ENCODE results near the gene ODC1.

Gene ODC1

GRCh38 chr2:10480359-10480949 lies 32.3 kb upstream of the ODC1 start:
- DNase-seq (ENCODE audit: insufficient read length, low spot score) = no peak
- no peak for FAIRE-seq

DNA sequence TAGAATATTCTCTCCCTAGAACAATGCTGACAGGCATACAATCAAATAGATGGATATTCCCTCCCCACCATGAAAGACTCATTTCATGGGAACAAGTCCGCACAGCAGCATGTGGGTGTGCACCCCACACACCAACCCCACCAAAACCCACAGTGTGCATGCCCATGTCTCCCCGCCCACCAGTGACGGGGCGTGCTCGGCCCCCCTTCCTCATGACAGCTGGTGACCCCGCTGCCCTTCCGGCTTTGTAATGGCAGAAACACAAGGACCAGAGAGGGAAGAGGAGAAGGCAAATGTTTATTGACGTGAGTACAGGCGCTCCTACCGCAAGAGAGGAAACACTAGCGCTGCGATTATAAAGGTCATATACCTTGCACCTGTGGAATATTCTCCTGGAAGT lies 30.8 kb upstream of the ODC1 start:
- FAIRE-seq (no peak), DNase-seq (ENCODE audit: insufficient read length, low spot score) (no peak)

DNA sequence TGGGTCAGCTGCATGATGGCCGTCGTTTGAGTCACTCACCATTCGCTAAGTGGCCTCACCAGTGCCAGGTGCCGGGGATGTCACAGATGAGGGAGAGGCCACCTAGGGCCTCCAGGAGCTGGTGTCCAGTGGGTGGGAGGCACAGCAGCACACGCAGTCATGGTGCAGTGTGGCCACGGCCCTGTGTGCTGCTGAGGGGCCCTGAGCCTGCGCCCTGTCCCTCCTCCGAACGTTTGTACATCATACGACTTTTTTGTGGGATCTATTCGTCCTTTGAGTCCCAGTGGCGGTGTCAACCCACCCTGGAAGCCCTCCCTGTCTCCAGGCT lies 30.1 kb upstream of the ODC1 start:
- no peak for FAIRE-seq
- no peak for DNase-seq (ENCODE audit: insufficient read length, low spot score)

DNA sequence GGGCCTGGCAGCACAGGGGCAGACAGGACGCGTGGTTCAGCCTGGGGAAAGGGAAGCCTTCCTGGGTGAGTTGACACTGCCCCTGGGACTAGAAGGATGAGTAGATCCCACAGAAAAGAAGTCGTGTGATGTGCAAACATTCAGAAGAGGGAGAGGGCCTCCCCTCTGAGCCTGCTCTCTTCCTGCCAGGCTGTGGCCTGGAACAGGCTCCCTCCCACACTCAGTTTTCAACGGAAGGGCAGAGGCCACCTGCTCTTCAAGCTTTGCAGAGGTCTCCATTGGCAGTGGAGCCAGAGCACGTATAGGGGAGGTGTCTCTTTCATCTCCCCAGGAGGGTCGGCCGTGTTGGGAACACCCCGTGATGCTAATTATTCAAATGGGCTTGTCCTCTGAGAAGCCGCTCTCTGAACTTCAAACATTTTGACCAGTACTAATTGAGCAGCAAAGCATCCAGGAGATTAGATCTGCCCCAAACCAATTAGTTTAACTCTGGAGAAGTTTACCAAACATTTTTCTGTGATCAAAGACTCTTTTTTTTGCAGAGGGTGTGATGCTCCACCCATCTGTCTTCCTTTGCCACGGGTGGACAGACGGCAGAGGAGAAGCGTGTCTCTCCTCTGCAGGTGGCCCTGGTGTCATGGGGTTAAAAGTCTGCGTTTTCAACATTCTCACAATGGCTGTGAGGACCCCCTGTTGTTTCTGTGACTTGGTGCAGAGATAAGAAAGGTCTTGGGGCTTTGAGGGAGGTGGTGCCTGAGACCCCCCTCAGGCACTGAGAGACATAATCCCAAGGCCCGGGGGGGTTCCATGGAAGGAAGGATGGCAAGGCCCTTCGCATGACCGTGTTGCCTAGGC lies 29.5 kb upstream of the ODC1 start:
- FAIRE-seq = no peak
- no peak for DNase-seq (ENCODE audit: insufficient read length, low spot score)

GRCh38 chr2:10476723-10477442 lies 28.8 kb upstream of the ODC1 start:
- FAIRE-seq (no peak), DNase-seq (ENCODE audit: insufficient read length, low spot score) (no peak)

GRCh38 chr2:10475811-10476660 lies 27.9 kb upstream of the ODC1 start:
- no peak for FAIRE-seq
- DNase-seq (ENCODE audit: insufficient read length, low spot score) = no peak

DNA sequence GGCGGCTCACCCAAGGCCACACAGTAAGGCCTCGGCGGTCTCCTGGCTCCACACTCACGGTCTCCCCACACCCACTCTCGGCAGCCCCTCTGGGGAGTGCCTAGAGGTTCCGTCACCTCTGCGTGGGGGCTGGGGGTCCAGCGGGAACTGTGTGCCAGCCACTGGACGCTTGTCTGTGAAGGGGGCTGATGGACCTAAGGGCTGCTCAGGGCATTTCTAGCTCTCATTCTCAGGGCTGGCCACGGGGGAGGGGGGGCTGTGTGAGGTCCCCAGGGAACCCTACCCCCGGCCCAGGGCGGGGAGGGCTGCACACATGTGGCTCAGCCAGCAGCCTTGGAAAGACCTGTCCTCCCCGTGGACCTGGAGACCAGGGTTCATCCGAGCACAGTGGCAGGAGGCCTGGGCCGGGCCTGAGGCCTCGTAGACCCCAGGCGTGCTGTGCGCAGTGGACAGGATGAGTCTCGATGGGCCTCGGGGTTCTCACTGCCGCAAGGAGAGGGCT lies 27.1 kb upstream of the ODC1 start:
- FAIRE-seq (no peak), DNase-seq (ENCODE audit: insufficient read length, low spot score) (no peak)

- FAIRE-seq (no peak), DNase-seq (ENCODE audit: insufficient read length, low spot score) (no peak)
Measured at GRCh38 chr2:10473121-10473756, 25.1 kb upstream of the ODC1 start.

DNA sequence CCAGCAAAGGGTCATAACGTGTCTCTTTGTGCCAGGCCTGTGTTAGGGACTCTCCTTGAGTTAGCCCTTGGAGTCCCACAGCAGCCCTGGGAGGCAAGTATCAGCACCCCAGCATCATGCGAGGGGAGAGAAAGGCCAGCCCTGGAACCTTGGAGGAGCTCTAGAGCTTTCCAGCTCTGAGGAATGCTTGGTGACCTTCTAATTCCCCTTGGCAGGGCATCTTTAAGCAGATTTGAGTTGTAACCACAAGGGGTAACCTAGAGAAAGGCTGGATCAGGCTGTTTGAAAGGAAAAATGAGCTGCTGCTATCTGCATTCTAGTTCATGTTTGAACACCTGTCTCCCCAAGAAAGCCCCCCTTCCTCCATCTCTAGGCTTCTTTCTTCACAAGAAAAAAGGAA lies 23.8 kb upstream of the ODC1 start:
- DNase-seq (ENCODE audit: insufficient read length, low spot score) = peak; percentile 25
- no peak for FAIRE-seq

DNA sequence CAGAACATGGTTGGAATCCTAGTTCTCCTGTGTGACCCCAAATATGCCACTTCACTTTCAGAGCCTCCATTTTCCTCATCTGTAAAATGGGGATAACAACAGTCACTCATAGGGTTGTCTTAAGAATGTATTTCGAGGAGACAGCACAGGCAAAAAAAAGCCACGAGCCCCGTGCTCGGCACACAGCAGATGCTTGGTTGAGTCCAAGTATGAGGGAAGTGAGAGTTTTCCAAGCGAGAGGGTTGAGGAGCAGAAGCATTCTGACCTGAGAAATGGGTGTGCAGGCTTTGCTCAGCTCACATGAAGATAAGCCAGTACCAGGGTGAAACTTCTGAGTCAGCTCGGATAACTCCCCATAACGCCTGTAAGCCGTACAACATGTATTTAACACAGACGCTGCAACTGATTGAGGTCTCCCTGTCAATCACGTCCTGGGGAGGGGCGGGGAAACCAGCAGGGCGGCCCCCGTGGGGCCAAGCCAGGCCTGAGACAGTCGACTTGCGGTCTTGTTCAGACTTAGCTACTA lies 23.0 kb upstream of the ODC1 start:
- FAIRE-seq (peak; percentile 44), DNase-seq (ENCODE audit: insufficient read length, low spot score) (no peak)

GRCh38 chr2:10469955-10470608 lies 22.0 kb upstream of the ODC1 start:
- no peak for DNase-seq (ENCODE audit: insufficient read length, low spot score)
- FAIRE-seq = no peak

GRCh38 chr2:10469301-10469700 lies 21.2 kb upstream of the ODC1 start:
- no peak for FAIRE-seq
- DNase-seq (ENCODE audit: insufficient read length, low spot score) = no peak

DNA sequence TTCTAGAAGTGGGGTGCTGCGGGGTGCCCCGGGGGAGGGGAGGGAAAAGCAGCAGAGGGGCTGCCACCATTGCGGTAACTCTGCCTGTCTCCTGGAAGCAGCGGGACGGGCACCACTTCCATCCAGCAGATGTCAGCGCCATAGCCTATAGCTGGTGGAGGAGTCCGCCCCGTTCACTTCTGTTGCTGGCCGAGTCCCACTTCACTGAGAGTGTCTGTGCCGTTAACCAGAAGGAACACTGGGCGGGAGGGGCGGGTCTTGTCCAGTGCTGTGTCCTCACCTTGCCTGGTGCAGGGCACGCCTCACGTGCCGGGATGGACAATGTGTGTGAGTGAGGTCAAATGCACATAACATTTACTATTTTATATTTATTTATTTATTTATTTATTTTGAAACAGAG lies 19.3 kb upstream of the ODC1 start:
- FAIRE-seq = no peak
- no peak for DNase-seq (ENCODE audit: insufficient read length, low spot score)

DNA sequence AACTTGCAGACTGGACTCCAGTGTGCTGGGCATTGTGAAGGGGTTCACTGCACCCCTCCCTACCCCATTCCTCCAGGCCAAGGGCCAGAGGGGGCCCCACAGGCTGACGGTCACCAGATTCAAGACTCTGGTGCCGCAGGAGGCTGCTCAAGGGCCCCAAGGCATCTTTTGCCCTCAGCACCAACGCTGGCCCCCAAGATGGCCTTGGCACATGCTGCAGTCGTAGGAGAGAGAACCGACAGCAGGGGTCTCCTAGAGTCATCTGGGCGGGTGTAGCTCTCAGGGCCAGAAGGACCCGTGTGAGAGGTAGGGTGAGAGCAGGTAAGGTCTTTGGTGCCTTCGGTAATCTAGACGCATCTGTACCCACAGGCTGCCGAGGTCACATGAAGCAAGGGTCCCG lies 18.7 kb upstream of the ODC1 start:
- no peak for DNase-seq (ENCODE audit: insufficient read length, low spot score)
- no peak for FAIRE-seq

- no peak for DNase-seq (ENCODE audit: insufficient read length, low spot score)
- FAIRE-seq = no peak
Measured at GRCh38 chr2:10465910-10466309, 17.8 kb upstream of the ODC1 start.

DNA sequence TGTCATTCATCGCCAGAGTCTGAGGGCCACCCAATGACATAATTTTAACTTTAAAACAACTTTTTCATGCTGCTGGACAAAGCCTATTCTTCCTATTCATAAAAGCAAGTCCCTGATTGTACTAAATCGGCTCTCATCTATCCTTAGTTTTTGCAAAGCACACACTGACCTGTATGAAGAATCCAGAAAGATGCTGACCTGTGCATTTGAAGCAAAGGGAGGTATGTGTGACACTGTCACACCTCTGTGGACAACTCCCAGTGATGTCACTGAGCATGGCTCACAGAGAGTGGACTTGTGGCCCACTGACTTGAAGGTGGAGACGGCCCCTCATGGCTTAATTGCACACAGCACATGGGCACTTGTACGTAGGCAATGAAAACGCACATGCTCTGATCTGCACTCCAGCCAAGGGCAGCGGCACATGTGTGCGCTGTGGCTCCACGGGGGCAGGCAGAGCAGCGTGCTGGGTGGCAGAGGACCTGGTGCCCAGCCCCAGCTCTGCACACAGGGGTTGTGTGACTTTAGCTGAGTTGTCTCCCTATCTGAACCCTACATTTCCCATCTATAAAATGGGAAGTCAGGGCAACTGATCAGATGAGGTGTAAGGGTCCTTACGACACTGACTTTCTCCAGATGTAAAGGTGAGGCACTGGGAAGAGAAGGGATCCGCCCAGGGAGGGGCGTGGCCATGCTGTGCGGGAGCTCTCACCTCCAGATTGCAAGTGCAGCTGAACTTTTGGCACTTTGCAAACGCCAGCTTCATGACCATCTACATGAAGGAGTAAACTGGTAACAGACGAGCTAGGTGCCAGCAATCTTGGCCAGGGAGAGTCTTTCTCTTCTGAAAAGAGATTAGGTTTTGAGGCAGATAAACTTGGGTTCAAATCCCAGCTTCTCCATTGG lies 14.3 kb upstream of the ODC1 start:
- FAIRE-seq = peak; percentile 20
- no peak for DNase-seq (ENCODE audit: insufficient read length, low spot score)

GRCh38 chr2:10460366-10460796 lies 12.3 kb upstream of the ODC1 start:
- DNase-seq (ENCODE audit: insufficient read length, low spot score) = no peak
- no peak for FAIRE-seq

DNA sequence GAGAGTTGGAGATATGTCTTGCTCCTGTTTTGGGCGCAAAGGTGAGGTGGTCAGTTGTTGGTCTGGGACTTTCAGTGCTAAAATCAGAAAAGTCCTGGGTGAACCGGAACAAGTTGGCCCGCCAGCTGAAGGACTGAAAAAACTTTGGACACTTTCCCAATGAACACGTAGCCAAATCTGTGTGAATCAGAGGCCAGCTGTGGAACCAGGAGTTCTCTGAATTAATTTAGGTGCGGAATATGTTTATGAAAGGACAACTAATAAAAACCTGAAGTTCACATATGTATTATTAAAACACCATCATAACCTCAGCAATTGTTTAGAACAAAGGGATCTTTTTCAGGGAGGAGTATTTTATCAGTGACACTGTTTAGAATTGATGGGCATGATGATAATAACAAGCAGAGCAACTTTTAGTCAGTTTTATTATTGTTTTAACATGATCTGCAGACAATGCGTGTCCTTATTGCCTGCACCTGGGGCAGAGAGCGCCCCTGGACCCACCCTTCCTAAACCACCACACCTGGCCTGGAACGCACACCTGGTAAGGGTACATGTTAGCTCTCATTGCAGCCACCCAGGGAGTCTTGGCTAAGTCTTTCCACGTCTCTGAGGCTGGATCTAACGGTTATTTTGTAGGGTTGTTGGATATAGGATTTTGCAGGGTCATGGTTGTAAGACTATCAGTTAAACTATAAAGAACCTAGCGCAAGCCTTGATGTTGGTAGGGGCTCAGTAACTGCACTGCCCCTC lies 9.9 kb upstream of the ODC1 start:
- FAIRE-seq (no peak), DNase-seq (ENCODE audit: insufficient read length, low spot score) (no peak)

Measured in HTR-8/SVneo (cell line).